ENCODE measurements around the gene PRXL2A.
"Not testable (repeated sequence)": the region's sequence is repeated elsewhere in the genome, so short reads cannot be mapped to it uniquely, and the experiment has no call there.

PRXL2A gene

GRCh38 chr10:80477813-80478212, 69.5 kb downstream of the PRXL2A start:
- no peak for DNase-seq

GRCh38 chr10:80480373-80480772, 72.0 kb downstream of the PRXL2A start:
- not testable (repeated sequence) for DNase-seq

GRCh38 chr10:80480852-80481251, 72.5 kb downstream of the PRXL2A start:
- no peak for DNase-seq

GRCh38 chr10:80484243-80484642, 75.9 kb downstream of the PRXL2A start:
- no peak for DNase-seq

- DNase-seq: no peak
Observed at GRCh38 chr10:80484676-80485075, 76.3 kb downstream of the PRXL2A start.

GRCh38 chr10:80485076-80485945, 77.0 kb downstream of the PRXL2A start:
- DNase-seq: no peak

GRCh38 chr10:80485946-80486764, 77.8 kb downstream of the PRXL2A start:
- no peak for DNase-seq
